GM04504 (cell line): ENCODE results near the gene TSC22D1.

Experiments used
- DNase-seq: peaks from one replicate; pipeline ENCODE4 v3.0.0-alpha.2; 2012; ENCODE audit warnings: low read depth

TSC22D1 gene

GRCh38 chr13:44382635-44383145 lies 193.4 kb downstream of the TSC22D1 start:
- no peak for DNase-seq
